ENCODE results near the gene AKAP11. TPM values are rescaled to one million over a fixed set of nuclear protein-coding genes. Genes with fewer than 3 reads are reported as not detected.

The AKAP11 gene
- total RNA-seq, 2 experiments from 2014 or later, result 38.9 to 39.4 TPM

- POLR2A ChIA-PET, result no interaction called here
- peaks cover 26% of the 10 kb centered on the region for H3K36me3 Mint-ChIP-seq (ENCODE audit: low read depth)
These were observed 12.1 kb downstream of the AKAP11 start for GRCh38 chr13:42284068-42284467.

GRCh38 chr13:42298392-42298791, 26.4 kb downstream of the AKAP11 start:
- no peak overlapping the region for H3K27ac Mint-ChIP-seq
- peaks cover 72% of the 10 kb centered on the region for H3K36me3 Mint-ChIP-seq (ENCODE audit: low read depth)
- POLR2A ChIA-PET, result no interaction called here
- peaks cover 9% of the 10 kb centered on the region for H3K4me1 Mint-ChIP-seq
- H3K9me3 Mint-ChIP-seq (ENCODE audit: low read depth), result peaks cover 6% of the 10 kb centered on the region
- no peak for DNase-seq
- intact Hi-C loops (cut with DNase I, micrococcal nuclease), result no loop called here
- CTCF ChIA-PET, result interaction anchor here (1.2 kb wide), 1 partner anchor 239 kb away, joined by 3 read pairs; no protein-coding TSS in a partner anchor
- no peak overlapping the region for H3K4me3 Mint-ChIP-seq
- ATAC-seq, result no peak
- H3K27me3 Mint-ChIP-seq, result no peaks in the 10 kb centered on the region

More at GRCh38 chr13:42284068-42284467, 12.1 kb downstream of the AKAP11 start:
- Mint-ChIP-seq H3K27me3 (no peaks in the 10 kb centered on the region), H3K27ac (peak overlapping the region; percentile 42), H3K4me3 (no peak overlapping the region), H3K4me1 (peaks cover 38% of the 10 kb centered on the region), H3K9me3 (ENCODE audit: low read depth) (no peaks in the 10 kb centered on the region)
- CTCF ChIA-PET, result no interaction called here
- intact Hi-C loops (cut with DNase I, micrococcal nuclease), result no loop called here
- ATAC-seq, result no peak
- DNase-seq, result no peak

GRCh38 chr13:42305503-42305902, 33.6 kb downstream of the AKAP11 start:
- peaks cover 83% of the 10 kb centered on the region for H3K36me3 Mint-ChIP-seq (ENCODE audit: low read depth)
- POLR2A ChIA-PET, result no interaction called here
- no peak overlapping the region for H3K27ac Mint-ChIP-seq
- ATAC-seq, result peak; percentile 66
- no peaks in the 10 kb centered on the region for H3K27me3 Mint-ChIP-seq
- DNase-seq, result no peak
- H3K9me3 Mint-ChIP-seq (ENCODE audit: low read depth), result peaks cover 8% of the 10 kb centered on the region
- peaks cover 27% of the 10 kb centered on the region for H3K4me1 Mint-ChIP-seq
- intact Hi-C loops (cut with DNase I, micrococcal nuclease), result no loop called here
- H3K4me3 Mint-ChIP-seq, result no peak overlapping the region
- CTCF ChIA-PET, result interaction anchor here (0.5 kb wide), 1 partner anchor 765 kb away, joined by 3 read pairs; no protein-coding TSS in a partner anchor

- H3K4me1 Mint-ChIP-seq, result peaks cover 32% of the 10 kb centered on the region
- H3K27me3 Mint-ChIP-seq, result no peaks in the 10 kb centered on the region
- H3K4me3 Mint-ChIP-seq, result no peak overlapping the region
- peak overlapping the region; percentile 28 for H3K27ac Mint-ChIP-seq
- H3K36me3 Mint-ChIP-seq (ENCODE audit: low read depth), result peaks cover 75% of the 10 kb centered on the region
- ATAC-seq (no peak), DNase-seq (no peak)
- peaks cover 2% of the 10 kb centered on the region for H3K9me3 Mint-ChIP-seq (ENCODE audit: low read depth)
- ChIA-PET CTCF (interaction anchor here (0.8 kb wide), 1 partner anchor 11 kb away, joined by 4 read pairs; no protein-coding TSS in a partner anchor), POLR2A (no interaction called here)
- intact Hi-C loops (cut with DNase I, micrococcal nuclease), result no loop called here
These were observed 35.5 kb downstream of the AKAP11 start for GRCh38 chr13:42307461-42307860.

GRCh38 chr13:42312817-42313431, 41.0 kb downstream of the AKAP11 start:
- intact Hi-C loops (cut with DNase I, micrococcal nuclease), result no loop called here
- DNase-seq (no peak), ATAC-seq (peak; percentile 74)
- Mint-ChIP-seq H3K4me1 (peaks cover 28% of the 10 kb centered on the region), H3K36me3 (ENCODE audit: low read depth) (peaks cover 50% of the 10 kb centered on the region), H3K27ac (no peak overlapping the region), H3K4me3 (no peak overlapping the region), H3K27me3 (no peaks in the 10 kb centered on the region), H3K9me3 (ENCODE audit: low read depth) (no peaks in the 10 kb centered on the region)
- ChIA-PET CTCF (interaction anchor here (0.6 to 1.7 kb wide), 3 partner anchors 18 to 551 kb away, joined by 3 to 4 read pairs (median 3); no protein-coding TSS in a partner anchor), POLR2A (no interaction called here)

- no peak for ATAC-seq
- intact Hi-C loops (cut with DNase I, micrococcal nuclease), result no loop called here
- Mint-ChIP-seq H3K27me3 (no peaks in the 10 kb centered on the region), H3K4me3 (no peak overlapping the region), H3K4me1 (peaks cover 26% of the 10 kb centered on the region), H3K9me3 (ENCODE audit: low read depth) (no peaks in the 10 kb centered on the region), H3K36me3 (ENCODE audit: low read depth) (peaks cover 40% of the 10 kb centered on the region), H3K27ac (no peak overlapping the region)
- no peak for DNase-seq
- ChIA-PET POLR2A (no interaction called here), CTCF (interaction anchor here (0.6 to 0.7 kb wide), 2 partner anchors 9 to 167 kb away, joined by 3 read pairs; no protein-coding TSS in a partner anchor)
These were observed 46.6 kb downstream of the AKAP11 start for GRCh38 chr13:42318570-42318969.

- Mint-ChIP-seq H3K27me3 (no peaks in the 10 kb centered on the region), H3K9me3 (ENCODE audit: low read depth) (no peaks in the 10 kb centered on the region), H3K4me1 (peaks cover 26% of the 10 kb centered on the region), H3K4me3 (no peak overlapping the region), H3K27ac (peak overlapping the region; percentile 85), H3K36me3 (ENCODE audit: low read depth) (peaks cover 33% of the 10 kb centered on the region)
- ChIA-PET POLR2A (no interaction called here), CTCF (no interaction called here)
- DNase-seq (no peak), ATAC-seq (no peak)
- intact Hi-C loops (cut with DNase I, micrococcal nuclease), result no loop called here
These were observed 48.4 kb downstream of the AKAP11 start for GRCh38 chr13:42320375-42320787.

- Mint-ChIP-seq H3K4me1 (peaks cover 28% of the 10 kb centered on the region), H3K27me3 (no peaks in the 10 kb centered on the region), H3K36me3 (ENCODE audit: low read depth) (peaks cover 24% of the 10 kb centered on the region), H3K4me3 (no peak overlapping the region), H3K27ac (no peak overlapping the region), H3K9me3 (ENCODE audit: low read depth) (no peaks in the 10 kb centered on the region)
- intact Hi-C loops (cut with DNase I, micrococcal nuclease), result no loop called here
- CTCF ChIA-PET, result no interaction called here
- ATAC-seq (no peak), DNase-seq (no peak)
- POLR2A ChIA-PET, result no interaction called here
These were observed 50.9 kb downstream of the AKAP11 start for GRCh38 chr13:42322806-42323205.

GRCh38 chr13:42324704-42325103, 52.8 kb downstream of the AKAP11 start:
- Mint-ChIP-seq H3K27me3 (no peaks in the 10 kb centered on the region), H3K4me1 (peaks cover 28% of the 10 kb centered on the region), H3K4me3 (no peak overlapping the region), H3K9me3 (ENCODE audit: low read depth) (no peaks in the 10 kb centered on the region), H3K36me3 (ENCODE audit: low read depth) (peaks cover 14% of the 10 kb centered on the region), H3K27ac (no peak overlapping the region)
- ATAC-seq, result no peak
- intact Hi-C loops (cut with DNase I, micrococcal nuclease), result no loop called here
- no peak for DNase-seq
- POLR2A ChIA-PET, result no interaction called here
- CTCF ChIA-PET, result no interaction called here

- CTCF ChIA-PET, result interaction anchor here (0.6 to 1.2 kb wide), 4 partner anchors 9 to 387 kb away, joined by 3 read pairs; no protein-coding TSS in a partner anchor
- Mint-ChIP-seq H3K4me1 (peaks cover 25% of the 10 kb centered on the region), H3K9me3 (ENCODE audit: low read depth) (no peaks in the 10 kb centered on the region), H3K27ac (no peak overlapping the region), H3K36me3 (ENCODE audit: low read depth) (peaks cover 4% of the 10 kb centered on the region), H3K4me3 (no peak overlapping the region), H3K27me3 (no peaks in the 10 kb centered on the region)
- intact Hi-C loops (cut with DNase I, micrococcal nuclease), result no loop called here
- DNase-seq (no peak), ATAC-seq (no peak)
- POLR2A ChIA-PET, result interaction anchor here (1.0 to 1.3 kb wide), 2 partner anchors 53 to 69 kb away, joined by 3 read pairs; no protein-coding TSS in a partner anchor
These were observed 55.8 kb downstream of the AKAP11 start for GRCh38 chr13:42327725-42328124.

- ATAC-seq (peak; percentile 58), DNase-seq (no peak)
- no peak overlapping the region for H3K4me3 Mint-ChIP-seq
- no peaks in the 10 kb centered on the region for H3K36me3 Mint-ChIP-seq (ENCODE audit: low read depth)
- intact Hi-C loops (cut with DNase I, micrococcal nuclease), result no loop called here
- ChIA-PET CTCF (interaction anchor here (1.1 kb wide), 1 partner anchor 10 kb away, joined by 3 read pairs; no protein-coding TSS in a partner anchor), POLR2A (no interaction called here)
- no peaks in the 10 kb centered on the region for H3K27me3 Mint-ChIP-seq
- H3K4me1 Mint-ChIP-seq, result peaks cover 25% of the 10 kb centered on the region
- H3K9me3 Mint-ChIP-seq (ENCODE audit: low read depth), result no peaks in the 10 kb centered on the region
- peak overlapping the region; percentile 68 for H3K27ac Mint-ChIP-seq
These were observed 56.7 kb downstream of the AKAP11 start for GRCh38 chr13:42328672-42329071.

- ATAC-seq, result no peak
- H3K27me3 Mint-ChIP-seq, result no peaks in the 10 kb centered on the region
- no peaks in the 10 kb centered on the region for H3K36me3 Mint-ChIP-seq (ENCODE audit: low read depth)
- ChIA-PET CTCF (no interaction called here), POLR2A (no interaction called here)
- H3K4me3 Mint-ChIP-seq, result no peak overlapping the region
- no peak for DNase-seq
- intact Hi-C loops (cut with DNase I, micrococcal nuclease), result no loop called here
- peaks cover 26% of the 10 kb centered on the region for H3K4me1 Mint-ChIP-seq
- peak overlapping the region; percentile 65 for H3K27ac Mint-ChIP-seq
- H3K9me3 Mint-ChIP-seq (ENCODE audit: low read depth), result no peaks in the 10 kb centered on the region
These were observed 57.3 kb downstream of the AKAP11 start for GRCh38 chr13:42329239-42329638.
